Neural progenitor cell (in vitro differentiated cells): ENCODE results near the gene BLTP3B. TPM values are rescaled to one million over a fixed set of nuclear protein-coding genes. Genes with fewer than 3 reads are reported as not detected.

Experiments used
- DNase-seq: peaks from one replicate; pipeline ENCODE4 v3.0.0-alpha.2; 2016; ENCODE audit warnings: low spot score
- H2AFZ ChIP-seq: fragments of 200-600 bp; sonication (generic); replicated peaks from 2 replicates; pipeline ENCODE4 v1.6.1; 2016; ENCODE audit warnings: antibody characterized with exemption
- H3F3A ChIP-seq: fragments of 200-600 bp; sonication (generic); 2 replicates; pipeline ENCODE4 v1.6.1; 2016; ENCODE audit warnings: antibody characterized with exemption, low read depth
- H3K27ac ChIP-seq: fragments of 200-600 bp; sonication (generic); 2 replicates; pipeline ENCODE4 v1.5.1; 2016; ENCODE audit warnings: mild to moderate bottlenecking
- H3K27me3 ChIP-seq: fragments of 200-600 bp; sonication (generic); 2 replicates; pipeline ENCODE4 v1.6.1; 2016; ENCODE audit warnings: mild to moderate bottlenecking, moderate library complexity
- H3K36me3 ChIP-seq: fragments of 200-600 bp; sonication (generic); 2 replicates; pipeline ENCODE4 v1.5.1; 2016
- H3K4me1 ChIP-seq: fragments of 200-600 bp; sonication (generic); 2 replicates; pipeline ENCODE4 v1.6.1; 2016; ENCODE audit warnings: mixed run types
- H3K4me2 ChIP-seq: fragments of 200-600 bp; sonication (generic); 2 replicates; pipeline ENCODE4 v1.6.1; 2016
- H3K4me3 ChIP-seq: fragments of 200-600 bp; sonication (generic); 2 replicates; pipeline ENCODE4 v1.5.1; 2016
- H3K79me2 ChIP-seq: fragments of 200-600 bp; sonication (generic); 2 replicates; pipeline ENCODE4 v1.6.1; 2016; ENCODE audit warnings: low read depth
- H3K9ac ChIP-seq: fragments of 200-600 bp; sonication (generic); 2 replicates; pipeline ENCODE4 v1.6.1; 2016
- H3K9me3 ChIP-seq: fragments of 200-600 bp; sonication (generic); 2 replicates; pipeline ENCODE4 v1.5.1; 2016; ENCODE audit warnings: low read depth
- H4K20me1 ChIP-seq: fragments of 200-600 bp; sonication (generic); 2 replicates; pipeline ENCODE4 v1.6.1; 2016; ENCODE audit warnings: low read depth
- H3K27ac Mint-ChIP-seq: 3 replicates; pipeline ENCODE4 v1.8.0; 2021; ENCODE audit warnings: mixed read lengths
- H3K27me3 Mint-ChIP-seq: 2 replicates; pipeline ENCODE4 v1.8.0; 2022; ENCODE audit warnings: low read depth, mild to moderate bottlenecking, inconsistent platforms, moderate library complexity, mixed read lengths; ENCODE audit not compliant: insufficient read depth
- H3K36me3 Mint-ChIP-seq: 3 replicates; pipeline ENCODE4 v1.8.0; 2021; ENCODE audit warnings: mixed read lengths
- H3K4me1 Mint-ChIP-seq: 3 replicates; pipeline ENCODE4 v1.8.0; 2021; ENCODE audit warnings: mixed read lengths
- H3K4me3 Mint-ChIP-seq: 3 replicates; pipeline ENCODE4 v1.8.0; 2021; ENCODE audit warnings: mild to moderate bottlenecking, moderate library complexity, mixed read lengths
- H3K9me3 Mint-ChIP-seq: 3 replicates; pipeline ENCODE4 v1.8.0; 2020; ENCODE audit warnings: mixed read lengths
- EZH2 ChIP-seq: fragments of 200-600 bp; sonication (generic); IDR thresholded peaks from 2 replicates; pipeline ENCODE4 v1.6.1; 2017; ENCODE audit warnings: antibody characterized with exemption, mild to moderate bottlenecking, moderate library complexity
- EZH2phosphoT487 ChIP-seq: fragments of 200-600 bp; sonication (generic); IDR thresholded peaks from 2 replicates; pipeline ENCODE4 v1.6.1; 2017; ENCODE audit warnings: antibody characterized with exemption
- total RNA-seq: library from RNA; depleted of rRNA; stranded (reverse); fragments of >200 nt; gene quantifications from 2 replicates; pipeline ENCODE4 v1.2.3, GENCODE V29; 2015; ENCODE audit warnings: low replicate concordance
- TF ChIP-seq, protein P1 (sequence below): fragments of 200-600 bp; sonication (generic); IDR thresholded peaks from 2 replicates; pipeline ENCODE4 v1.5.1; 2017; ENCODE audit warnings: antibody characterized with exemption, mild to moderate bottlenecking

Gene BLTP3B
- total RNA-seq, 1 donor from 2014 or later = 16.7 TPM

DNA sequence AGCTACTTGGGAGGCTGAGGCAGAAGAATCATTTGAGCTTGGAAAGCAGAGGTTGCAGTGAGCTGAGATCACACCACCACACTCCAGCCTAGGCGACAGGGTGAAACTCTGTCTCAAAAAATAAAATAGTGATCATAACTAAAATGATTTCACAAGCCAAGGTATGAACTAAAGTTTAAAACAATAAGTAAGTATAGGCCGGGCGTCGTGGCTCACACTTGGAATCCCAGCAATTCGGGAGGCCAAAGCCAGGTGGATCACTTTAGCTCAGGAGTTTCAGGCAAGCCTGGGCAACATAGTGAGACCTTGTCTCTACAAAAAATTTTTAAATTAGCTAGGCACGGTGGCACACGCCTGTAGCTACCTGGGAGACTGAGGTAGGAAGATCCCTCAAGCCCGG is 27.4 kb downstream of the BLTP3B start:
- Histone ChIP-seq H4K20me1 (no peaks in the 10 kb centered on the region), H3K4me2 (no peak overlapping the region), H3K9me3 (no peaks in the 10 kb centered on the region), H3K9ac (no peak overlapping the region), H2AFZ (no peak overlapping the region), H3K4me1 (no peaks in the 10 kb centered on the region), H3K79me2 (peaks cover 57% of the 10 kb centered on the region), H3F3A (no peaks in the 10 kb centered on the region), H3K4me3 (no peak overlapping the region), H3K27ac (no peak overlapping the region), H3K27me3 (no peaks in the 10 kb centered on the region), H3K36me3 (no peaks in the 10 kb centered on the region)
- DNase-seq = no peak
- TF ChIP-seq, protein P1, sequence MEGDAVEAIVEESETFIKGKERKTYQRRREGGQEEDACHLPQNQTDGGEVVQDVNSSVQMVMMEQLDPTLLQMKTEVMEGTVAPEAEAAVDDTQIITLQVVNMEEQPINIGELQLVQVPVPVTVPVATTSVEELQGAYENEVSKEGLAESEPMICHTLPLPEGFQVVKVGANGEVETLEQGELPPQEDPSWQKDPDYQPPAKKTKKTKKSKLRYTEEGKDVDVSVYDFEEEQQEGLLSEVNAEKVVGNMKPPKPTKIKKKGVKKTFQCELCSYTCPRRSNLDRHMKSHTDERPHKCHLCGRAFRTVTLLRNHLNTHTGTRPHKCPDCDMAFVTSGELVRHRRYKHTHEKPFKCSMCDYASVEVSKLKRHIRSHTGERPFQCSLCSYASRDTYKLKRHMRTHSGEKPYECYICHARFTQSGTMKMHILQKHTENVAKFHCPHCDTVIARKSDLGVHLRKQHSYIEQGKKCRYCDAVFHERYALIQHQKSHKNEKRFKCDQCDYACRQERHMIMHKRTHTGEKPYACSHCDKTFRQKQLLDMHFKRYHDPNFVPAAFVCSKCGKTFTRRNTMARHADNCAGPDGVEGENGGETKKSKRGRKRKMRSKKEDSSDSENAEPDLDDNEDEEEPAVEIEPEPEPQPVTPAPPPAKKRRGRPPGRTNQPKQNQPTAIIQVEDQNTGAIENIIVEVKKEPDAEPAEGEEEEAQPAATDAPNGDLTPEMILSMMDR = no peak
- TF ChIP-seq EZH2 (no peak), EZH2phosphoT487 (no peak)
- H3K4me1 Mint-ChIP-seq = peaks cover 3% of the 10 kb centered on the region
- H3K27ac Mint-ChIP-seq = no peak overlapping the region
- peaks cover 17% of the 10 kb centered on the region for H3K36me3 Mint-ChIP-seq
- no peak overlapping the region for H3K4me3 Mint-ChIP-seq
- H3K27me3 Mint-ChIP-seq = peaks cover 3% of the 10 kb centered on the region
- peaks cover 21% of the 10 kb centered on the region for H3K9me3 Mint-ChIP-seq

DNA sequence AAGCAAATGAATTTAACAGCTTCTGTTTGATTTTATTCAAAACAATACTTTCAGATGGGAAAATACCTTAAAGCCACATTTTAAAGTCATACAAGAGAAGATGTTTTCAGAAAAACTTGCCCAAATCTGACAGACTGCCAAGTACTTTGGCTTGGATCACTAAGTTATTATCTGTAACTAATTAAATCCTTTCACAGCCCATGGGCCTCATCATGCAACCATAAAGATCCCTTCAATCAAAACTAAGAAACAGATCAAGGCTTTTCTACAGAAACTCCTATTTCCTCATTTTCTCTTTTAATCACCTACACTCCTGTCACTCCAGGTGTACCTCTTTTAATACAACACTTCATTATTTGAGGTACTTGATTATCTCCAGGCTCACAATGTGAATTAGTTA is 28.1 kb downstream of the BLTP3B start:
- Histone ChIP-seq H3K9me3 (no peaks in the 10 kb centered on the region), H3K4me2 (no peak overlapping the region), H3K79me2 (peaks cover 56% of the 10 kb centered on the region), H3K27me3 (no peaks in the 10 kb centered on the region), H3K4me1 (no peaks in the 10 kb centered on the region), H3K4me3 (no peak overlapping the region), H3F3A (no peaks in the 10 kb centered on the region), H3K9ac (no peak overlapping the region), H3K27ac (no peak overlapping the region), H3K36me3 (no peaks in the 10 kb centered on the region), H4K20me1 (no peaks in the 10 kb centered on the region), H2AFZ (no peak overlapping the region)
- Mint-ChIP-seq H3K27me3 (peaks cover 3% of the 10 kb centered on the region), H3K36me3 (peaks cover 16% of the 10 kb centered on the region), H3K4me1 (peaks cover 3% of the 10 kb centered on the region), H3K9me3 (peaks cover 19% of the 10 kb centered on the region), H3K27ac (no peak overlapping the region), H3K4me3 (no peak overlapping the region)
- TF ChIP-seq EZH2phosphoT487 = no peak
- TF ChIP-seq, protein P1 = no peak
- TF ChIP-seq EZH2 = no peak
- DNase-seq = no peak

DNA sequence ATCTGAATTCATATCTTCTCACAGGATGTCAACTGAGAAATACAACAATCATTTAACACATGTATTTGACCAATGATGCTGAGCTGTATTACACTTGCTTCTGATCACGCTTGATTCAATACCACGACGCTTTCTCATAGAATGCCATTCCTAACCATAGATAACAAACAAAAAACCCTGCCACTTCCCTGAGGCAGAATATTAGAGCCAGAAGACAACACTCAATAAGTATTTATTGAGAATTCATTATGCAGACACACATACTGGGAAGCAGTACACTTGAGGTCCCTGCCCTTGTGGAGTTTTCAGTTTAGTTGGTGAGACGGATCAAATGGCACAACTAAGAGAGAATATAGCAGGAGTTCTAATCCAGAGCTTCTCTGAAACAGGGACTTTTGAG is 32.4 kb downstream of the BLTP3B start:
- DNase-seq = no peak
- H3K4me3 ChIP-seq = no peak overlapping the region
- H3K27ac ChIP-seq = no peak overlapping the region
- H3K9me3 ChIP-seq = no peaks in the 10 kb centered on the region
- no peaks in the 10 kb centered on the region for H4K20me1 ChIP-seq
- Mint-ChIP-seq H3K27me3 (no peaks in the 10 kb centered on the region), H3K4me3 (no peak overlapping the region), H3K27ac (no peak overlapping the region), H3K4me1 (peaks cover 3% of the 10 kb centered on the region), H3K36me3 (peaks cover 22% of the 10 kb centered on the region), H3K9me3 (peaks cover 7% of the 10 kb centered on the region)
- no peaks in the 10 kb centered on the region for H3K27me3 ChIP-seq
- no peaks in the 10 kb centered on the region for H3F3A ChIP-seq
- H3K4me1 ChIP-seq = no peaks in the 10 kb centered on the region
- no peaks in the 10 kb centered on the region for H3K36me3 ChIP-seq
- H2AFZ ChIP-seq = no peak overlapping the region
- TF ChIP-seq, protein P1 = no peak
- no peak for TF ChIP-seq EZH2phosphoT487
- TF ChIP-seq EZH2 = no peak
- H3K4me2 ChIP-seq = no peak overlapping the region
- no peak overlapping the region for H3K9ac ChIP-seq
- H3K79me2 ChIP-seq = peaks cover 30% of the 10 kb centered on the region

DNA sequence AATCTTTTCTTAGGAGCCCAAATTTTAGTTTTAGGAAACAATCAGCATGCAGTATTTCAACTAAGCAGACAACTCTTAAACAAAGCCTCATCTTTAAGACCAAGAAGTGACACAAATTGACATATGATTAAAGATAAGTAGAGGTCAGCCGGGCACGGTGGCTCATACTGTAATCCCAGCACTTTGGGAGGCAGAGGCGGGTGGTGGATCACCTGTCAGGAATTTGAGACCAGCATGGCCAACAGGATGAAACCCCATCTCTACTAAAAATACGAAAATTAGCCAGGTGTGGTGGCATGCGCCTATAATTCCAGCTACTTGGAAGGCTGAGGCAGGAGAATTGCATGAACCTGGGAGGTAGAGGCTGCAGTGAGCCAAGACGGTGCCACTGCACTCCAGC is 35.8 kb downstream of the BLTP3B start:
- Mint-ChIP-seq H3K27ac (no peak overlapping the region), H3K27me3 (no peaks in the 10 kb centered on the region), H3K36me3 (peaks cover 25% of the 10 kb centered on the region), H3K9me3 (peaks cover 7% of the 10 kb centered on the region), H3K4me1 (no peaks in the 10 kb centered on the region), H3K4me3 (no peak overlapping the region)
- H3K9ac ChIP-seq = no peak overlapping the region
- no peaks in the 10 kb centered on the region for H3K9me3 ChIP-seq
- no peak overlapping the region for H3K27ac ChIP-seq
- no peaks in the 10 kb centered on the region for H3K36me3 ChIP-seq
- H3K4me3 ChIP-seq = no peak overlapping the region
- no peaks in the 10 kb centered on the region for H3F3A ChIP-seq
- DNase-seq = no peak
- H3K4me1 ChIP-seq = no peaks in the 10 kb centered on the region
- H3K27me3 ChIP-seq = no peaks in the 10 kb centered on the region
- peaks cover 23% of the 10 kb centered on the region for H3K79me2 ChIP-seq
- H3K4me2 ChIP-seq = no peak overlapping the region
- TF ChIP-seq, protein P1 = no peak
- no peak for TF ChIP-seq EZH2phosphoT487
- no peak for TF ChIP-seq EZH2
- no peaks in the 10 kb centered on the region for H4K20me1 ChIP-seq
- H2AFZ ChIP-seq = no peak overlapping the region
